GM18520 (cell line): ENCODE results near the gene NDUFS2.
"Not testable (repeated sequence)": the region's sequence is repeated elsewhere in the genome, so short reads cannot be mapped to it uniquely, and the experiment has no call there.

Experiments
- ATAC-seq: cut with Tn5 transposase; IDR thresholded peaks from one replicate; pipeline ENCODE4 v1.9.1; 2021; ENCODE audit not compliant: unreplicated experiment

Gene NDUFS2

GRCh38 chr1:161242313-161242712, 40.1 kb downstream of the NDUFS2 start:
- no peak for ATAC-seq

- no peak for ATAC-seq
Observed at GRCh38 chr1:161244888-161245287, 42.7 kb downstream of the NDUFS2 start.

GRCh38 chr1:161250100-161250499, 47.9 kb downstream of the NDUFS2 start:
- not testable (repeated sequence) for ATAC-seq

- no peak for ATAC-seq
Observed at GRCh38 chr1:161250829-161251228, 48.7 kb downstream of the NDUFS2 start.

- ATAC-seq, result no peak
Observed at GRCh38 chr1:161251579-161251978, 49.4 kb downstream of the NDUFS2 start.

- not testable (repeated sequence) for ATAC-seq
Observed at GRCh38 chr1:161255302-161255701, 53.1 kb downstream of the NDUFS2 start.

- not testable (repeated sequence) for ATAC-seq
Observed at GRCh38 chr1:161255955-161256520, 53.9 kb downstream of the NDUFS2 start.

GRCh38 chr1:161257109-161257508, 54.9 kb downstream of the NDUFS2 start:
- not testable (repeated sequence) for ATAC-seq

GRCh38 chr1:161258439-161259344, 56.5 kb downstream of the NDUFS2 start, which contains the start of gene PCP4L1:
Gene PCP4L1 (plus strand): TSS chr1:161258745. CDS start chr1:161258975, 230 bp downstream.
- no peak for ATAC-seq

- ATAC-seq, result no peak
Observed at GRCh38 chr1:161259345-161259702, 57.2 kb downstream of the NDUFS2 start.

- ATAC-seq, result no peak
Observed at GRCh38 chr1:161259765-161260164, 57.6 kb downstream of the NDUFS2 start.

GRCh38 chr1:161260376-161261260, 58.5 kb downstream of the NDUFS2 start:
- ATAC-seq, result no peak

GRCh38 chr1:161261261-161262235, 59.4 kb downstream of the NDUFS2 start:
- ATAC-seq, result no peak
